HEK293 (cell line): ENCODE measurements around the gene ITGA7.
A peak's percentile ranks its signal among the peaks of the same experiment; 100 is the strongest.

ENCODE experiments used
- CTCF ChIA-PET: fragments of 350-600 bp; formaldehyde crosslinking; extraction: SDS; loops from one replicate; lab custom pipeline; 2021; ENCODE audit warnings: antibody characterized with exemption; lab: Yijun Ruan, JAX
- POLR2A ChIA-PET: fragments of 300-600 bp; formaldehyde crosslinking; extraction: SDS; loops from one replicate; lab custom pipeline; 2020; ENCODE audit warnings: antibody characterized with exemption, inconsistent platforms; lab: Yijun Ruan, JAX
- H3K27ac ChIP-seq: fragments of 200-500 bp; sonication (Bioruptor generic); 2 replicates; pipeline ENCODE4 v1.5.1; 2014; ENCODE audit warnings: low read depth, low read length, control low read depth, inconsistent platforms; ENCODE audit errors: extremely low read depth
- H3K36me3 ChIP-seq, 2 experiments: fragments of 200-500 bp in 1 of 2; sonication (Bioruptor generic) in 1 of 2; 1 replicate in 1 of 2; 2 replicates in 1 of 2; pipeline ENCODE4 v1.5.1; 2014 to 2017; ENCODE audit warnings: inconsistent platforms in 2 of 2, low read length in 2 of 2; ENCODE audit not compliant: control insufficient read depth in 2 of 2, insufficient read depth in 1 of 2
- H3K4me1 ChIP-seq: fragments of 200-500 bp; sonication (Bioruptor generic); 2 replicates; pipeline ENCODE4 v1.5.1; 2014; ENCODE audit warnings: mild to moderate bottlenecking, low read length, inconsistent platforms; ENCODE audit not compliant: control insufficient read depth, insufficient read depth
- H3K4me3 ChIP-seq: 2 replicates; pipeline ENCODE4 v1.5.1; 2011; ENCODE audit warnings: low read depth, mild to moderate bottlenecking, control low read depth, low read length, moderate library complexity
- H3K9me3 ChIP-seq: fragments of 200-500 bp; sonication (Bioruptor generic); 2 replicates; pipeline ENCODE4 v1.5.1; 2014; ENCODE audit warnings: low read depth, low read length, inconsistent platforms; ENCODE audit not compliant: control insufficient read depth, insufficient read depth
- IKZF3 ChIP-seq: fragments of 450-650 bp; IDR thresholded peaks from 2 replicates; pipeline ENCODE4 v1.5.0; 2018; ENCODE audit warnings: missing biosample characterization, mild to moderate bottlenecking, missing genetic modification characterization, moderate library complexity
- REPIN1 ChIP-seq: fragments of 450-650 bp; formaldehyde crosslinking; IDR thresholded peaks from 2 replicates; pipeline ENCODE4 v1.5.1; 2017; ENCODE audit warnings: missing biosample characterization, missing genetic modification characterization, low read depth
- SCRT1 ChIP-seq: fragments of 450-650 bp; formaldehyde crosslinking; IDR thresholded peaks from 2 replicates; pipeline ENCODE4 v1.5.1; 2016; ENCODE audit warnings: missing biosample characterization, missing genetic modification characterization, borderline replicate concordance
- TCF7L2 ChIP-seq: IDR thresholded peaks from 2 replicates; pipeline ENCODE4 v1.6.1; 2011; ENCODE audit warnings: low read depth, mild to moderate bottlenecking, inconsistent platforms, low read length, moderate library complexity, borderline replicate concordance
- ZBTB44 ChIP-seq: fragments of 450-650 bp; IDR thresholded peaks from 2 replicates; pipeline ENCODE4 v1.5.1; 2018; ENCODE audit warnings: missing biosample characterization, mild to moderate bottlenecking, missing genetic modification characterization
- ZBTB8A ChIP-seq: fragments of 450-650 bp; formaldehyde crosslinking; IDR thresholded peaks from 2 replicates; pipeline ENCODE4 v1.5.1; 2016; ENCODE audit warnings: missing biosample characterization, missing genetic modification characterization
- ZNF155 ChIP-seq: fragments of 450-650 bp; formaldehyde crosslinking; IDR thresholded peaks from 2 replicates; pipeline ENCODE4 v1.5.1; 2016; ENCODE audit warnings: missing biosample characterization, missing genetic modification characterization
- ZNF174 ChIP-seq: fragments of 450-650 bp; formaldehyde crosslinking; IDR thresholded peaks from 2 replicates; pipeline ENCODE4 v1.5.0; 2017; ENCODE audit warnings: missing biosample characterization, mild to moderate bottlenecking, missing genetic modification characterization
- ZNF184 ChIP-seq: fragments of 450-650 bp; IDR thresholded peaks from 2 replicates; pipeline ENCODE4 v1.5.1; 2018; ENCODE audit warnings: missing biosample characterization, mild to moderate bottlenecking, missing genetic modification characterization
- ZNF335 ChIP-seq: fragments of 450-650 bp; formaldehyde crosslinking; conservative IDR thresholded peaks from 2 replicates; pipeline ENCODE4 v1.5.1; 2016; ENCODE audit warnings: missing biosample characterization, missing genetic modification characterization
- ZNF366 ChIP-seq: fragments of 450-650 bp; formaldehyde crosslinking; conservative IDR thresholded peaks from 2 replicates; pipeline ENCODE4 v1.5.1; 2016; ENCODE audit warnings: missing biosample characterization, missing genetic modification characterization
- ZNF514 ChIP-seq: fragments of 450-650 bp; formaldehyde crosslinking; IDR thresholded peaks from 2 replicates; pipeline ENCODE4 v1.5.1; 2016; ENCODE audit warnings: missing biosample characterization, missing genetic modification characterization
- ZNF549 ChIP-seq: fragments of 450-650 bp; IDR thresholded peaks from 2 replicates; pipeline ENCODE4 v1.5.1; 2018; ENCODE audit warnings: missing biosample characterization, missing genetic modification characterization, mild to moderate bottlenecking, inconsistent platforms, moderate library complexity
- ZNF596 ChIP-seq: fragments of 450-650 bp; IDR thresholded peaks from 2 replicates; pipeline ENCODE4 v1.5.0; 2018; ENCODE audit warnings: missing biosample characterization, mild to moderate bottlenecking, missing genetic modification characterization, moderate library complexity
- ZNF654 ChIP-seq: fragments of 450-650 bp; formaldehyde crosslinking; IDR thresholded peaks from 2 replicates; pipeline ENCODE4 v1.5.1; 2016; ENCODE audit warnings: low read depth, missing biosample characterization, missing genetic modification characterization
- ZNF658 ChIP-seq: fragments of 450-650 bp; formaldehyde crosslinking; IDR thresholded peaks from 2 replicates; pipeline ENCODE4; 2016; ENCODE audit warnings: missing biosample characterization, missing genetic modification characterization
- ZNF664 ChIP-seq: fragments of 450-650 bp; formaldehyde crosslinking; IDR thresholded peaks from 2 replicates; pipeline ENCODE4 v1.5.1; 2016; ENCODE audit warnings: missing biosample characterization, missing genetic modification characterization
- ZNF704 ChIP-seq: fragments of 450-650 bp; formaldehyde crosslinking; IDR thresholded peaks from 2 replicates; pipeline ENCODE4 v1.5.1; 2016; ENCODE audit warnings: missing biosample characterization, missing genetic modification characterization
- ZNF707 ChIP-seq: fragments of 450-650 bp; formaldehyde crosslinking; IDR thresholded peaks from 2 replicates; pipeline ENCODE4 v1.5.1; 2016; ENCODE audit warnings: missing biosample characterization, missing genetic modification characterization
- ZNF791 ChIP-seq: fragments of 450-650 bp; formaldehyde crosslinking; IDR thresholded peaks from 2 replicates; pipeline ENCODE4 v1.5.1; 2016; ENCODE audit warnings: missing biosample characterization, missing genetic modification characterization
- TF ChIP-seq, protein P1 (sequence below): fragments of 450-650 bp; formaldehyde crosslinking; IDR thresholded peaks from 2 replicates; pipeline ENCODE4 v1.5.1; 2016; ENCODE audit warnings: missing biosample characterization, missing genetic modification characterization, borderline replicate concordance
- TF ChIP-seq, protein P2 (sequence below): fragments of 450-650 bp; formaldehyde crosslinking; IDR thresholded peaks from 2 replicates; pipeline ENCODE4 v1.5.1; 2016; ENCODE audit warnings: missing biosample characterization, missing genetic modification characterization

The ITGA7 gene

DNA sequence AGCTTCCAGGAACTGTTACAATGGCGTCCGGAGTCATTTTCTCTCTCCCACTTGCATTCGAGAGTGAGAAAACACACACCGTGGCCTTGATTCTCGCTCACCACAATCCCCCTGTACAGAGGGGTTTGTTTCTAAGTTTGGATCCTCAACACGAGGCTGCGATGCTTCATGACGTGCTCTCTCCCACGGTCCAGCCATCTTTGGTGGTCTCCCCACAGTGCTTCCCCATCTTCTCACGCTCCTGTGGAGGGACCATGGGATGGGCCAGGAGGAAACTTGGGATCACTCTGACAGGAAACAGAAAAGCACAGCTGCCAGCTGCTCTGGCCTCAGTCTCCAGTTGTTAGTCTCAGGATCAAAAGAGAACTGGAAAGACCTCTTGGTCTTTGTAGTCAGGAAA, 42.9 kb downstream of the ITGA7 start:
- CTCF ChIA-PET: interaction anchor here (0.6 to 1.5 kb wide), 3 partner anchors 17 to 74 kb away, joined by 3 to 6 read pairs (median 3); a partner anchor contains a TSS
- H3K27ac ChIP-seq: no peak overlapping the region

DNA sequence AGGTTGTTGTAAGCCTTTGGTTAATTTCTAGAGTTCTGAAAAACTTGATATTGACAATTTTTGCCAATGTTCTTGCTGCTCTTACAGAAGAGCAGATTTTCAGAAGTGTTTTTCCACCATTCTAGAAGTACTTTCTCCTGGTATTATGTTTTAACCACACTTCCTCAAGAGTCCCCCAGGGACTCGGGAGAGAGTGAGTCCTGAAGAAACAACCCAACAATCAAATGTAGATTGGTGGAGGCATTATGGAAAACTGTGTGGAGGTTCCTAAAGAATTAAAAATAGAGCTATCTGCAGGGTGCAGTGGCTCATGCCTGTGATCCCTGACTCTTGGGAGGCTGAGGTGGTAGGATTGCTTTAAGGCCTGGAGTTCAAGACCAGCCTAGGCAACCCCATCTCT, 44.3 kb downstream of the ITGA7 start:
- no peak for TF ChIP-seq ZNF366
- no peak for TF ChIP-seq ZNF155
- TF ChIP-seq ZBTB8A (tag by site-specific recombination): no peak
- TF ChIP-seq ZNF184 (tag by site-specific recombination): no peak
- no peak for TF ChIP-seq ZNF596 (tag by site-specific recombination)
- TF ChIP-seq ZNF174: no peak
- TF ChIP-seq IKZF3 (tag by site-specific recombination): no peak
- TF ChIP-seq ZNF707 (tag by site-specific recombination): no peak
- Histone ChIP-seq H3K4me1 (no peaks in the 10 kb centered on the region), H3K9me3 (no peaks in the 10 kb centered on the region), H3K27ac (no peak overlapping the region), H3K36me3 (no peaks in the 10 kb centered on the region), H3K4me3 (no peak overlapping the region)
- POLR2A ChIA-PET: interaction anchor here (1.2 kb wide), 1 partner anchor 18 kb away, joined by 3 read pairs; a partner anchor contains a TSS
- CTCF ChIA-PET: interaction anchor here (1.5 to 2.6 kb wide), 2 partner anchors 17 to 18 kb away, joined by 6 to 11 read pairs; a partner anchor contains a TSS

More for the DNA sequence above, 42.9 kb downstream of the ITGA7 start:
- POLR2A ChIA-PET: no interaction called here
- no peak for TF ChIP-seq REPIN1 (tag by site-specific recombination)
- no peak for TF ChIP-seq ZBTB44
- TF ChIP-seq, all 188 proteins: peak for 0
- no peaks in the 10 kb centered on the region for H3K36me3 ChIP-seq
- H3K4me1 ChIP-seq: no peaks in the 10 kb centered on the region
- no peak overlapping the region for H3K4me3 ChIP-seq
- no peaks in the 10 kb centered on the region for H3K9me3 ChIP-seq

DNA sequence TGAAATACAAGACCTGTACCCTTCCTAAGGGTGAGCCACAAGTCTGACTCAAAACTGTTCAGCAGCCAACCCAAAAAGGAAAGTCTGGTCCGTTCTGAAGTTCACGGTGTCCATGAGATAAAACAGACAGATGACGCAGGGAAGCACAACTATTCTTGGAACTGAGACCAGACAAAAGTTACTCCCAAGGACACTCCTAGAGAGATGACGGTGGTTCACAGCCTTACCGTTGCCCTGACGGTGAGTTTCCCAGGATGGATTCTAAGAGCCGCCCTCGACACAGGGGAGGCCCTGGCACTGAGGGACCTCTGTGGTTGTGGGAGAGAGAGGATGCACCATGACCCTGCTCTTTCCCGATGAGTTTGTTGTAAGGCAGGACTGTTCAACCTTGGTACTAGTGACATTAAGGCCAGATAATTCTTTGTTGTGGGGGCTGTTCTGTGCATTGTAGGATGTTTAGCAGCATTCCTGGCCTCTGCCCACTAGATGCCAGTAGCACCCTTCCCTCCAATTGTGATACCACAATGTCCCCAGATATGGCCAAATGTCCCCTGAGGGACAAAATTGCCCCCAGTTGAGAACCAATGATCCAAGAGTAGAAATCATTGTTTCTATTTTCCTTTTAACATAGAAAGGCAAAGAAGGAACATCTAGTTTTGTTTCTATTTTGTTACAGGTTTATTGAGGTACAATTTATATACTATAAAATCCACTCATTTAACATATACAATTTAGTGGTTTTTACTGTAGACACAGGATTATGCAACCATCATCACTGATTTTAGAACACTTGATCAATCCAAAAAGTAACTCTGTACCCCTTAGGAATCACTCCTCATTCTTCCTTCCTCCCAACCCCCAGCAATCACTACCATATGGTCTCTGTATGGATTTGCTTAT, 48.0 kb downstream of the ITGA7 start:
- Histone ChIP-seq H3K27ac (no peak overlapping the region), H3K36me3 (no peaks in the 10 kb centered on the region), H3K4me1 (no peaks in the 10 kb centered on the region), H3K9me3 (no peaks in the 10 kb centered on the region), H3K4me3 (no peak overlapping the region)
- ChIA-PET POLR2A (no interaction called here), CTCF (interaction anchor here (0.6 to 6.4 kb wide), 12 partner anchors 14 to 588 kb away, joined by 3 to 115 read pairs (median 4); partner anchors contain the start of genes BLOC1S1 and RDH5)
- TF ChIP-seq ZNF654 (tag by site-specific recombination): peak; percentile 84
- TF ChIP-seq, protein P1, sequence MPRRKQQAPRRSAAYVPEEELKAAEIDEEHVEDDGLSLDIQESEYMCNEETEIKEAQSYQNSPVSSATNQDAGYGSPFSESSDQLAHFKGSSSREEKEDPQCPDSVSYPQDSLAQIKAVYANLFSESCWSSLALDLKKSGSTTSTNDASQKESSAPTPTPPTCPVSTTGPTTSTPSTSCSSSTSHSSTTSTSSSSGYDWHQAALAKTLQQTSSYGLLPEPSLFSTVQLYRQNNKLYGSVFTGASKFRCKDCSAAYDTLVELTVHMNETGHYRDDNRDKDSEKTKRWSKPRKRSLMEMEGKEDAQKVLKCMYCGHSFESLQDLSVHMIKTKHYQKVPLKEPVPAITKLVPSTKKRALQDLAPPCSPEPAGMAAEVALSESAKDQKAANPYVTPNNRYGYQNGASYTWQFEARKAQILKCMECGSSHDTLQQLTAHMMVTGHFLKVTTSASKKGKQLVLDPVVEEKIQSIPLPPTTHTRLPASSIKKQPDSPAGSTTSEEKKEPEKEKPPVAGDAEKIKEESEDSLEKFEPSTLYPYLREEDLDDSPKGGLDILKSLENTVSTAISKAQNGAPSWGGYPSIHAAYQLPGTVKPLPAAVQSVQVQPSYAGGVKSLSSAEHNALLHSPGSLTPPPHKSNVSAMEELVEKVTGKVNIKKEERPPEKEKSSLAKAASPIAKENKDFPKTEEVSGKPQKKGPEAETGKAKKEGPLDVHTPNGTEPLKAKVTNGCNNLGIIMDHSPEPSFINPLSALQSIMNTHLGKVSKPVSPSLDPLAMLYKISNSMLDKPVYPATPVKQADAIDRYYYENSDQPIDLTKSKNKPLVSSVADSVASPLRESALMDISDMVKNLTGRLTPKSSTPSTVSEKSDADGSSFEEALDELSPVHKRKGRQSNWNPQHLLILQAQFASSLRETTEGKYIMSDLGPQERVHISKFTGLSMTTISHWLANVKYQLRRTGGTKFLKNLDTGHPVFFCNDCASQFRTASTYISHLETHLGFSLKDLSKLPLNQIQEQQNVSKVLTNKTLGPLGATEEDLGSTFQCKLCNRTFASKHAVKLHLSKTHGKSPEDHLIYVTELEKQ (tag by site-specific recombination): no peak
- TF ChIP-seq ZNF514 (tag by site-specific recombination): no peak
- peak; percentile 62; the same call in 1 of the 2 replicates for TF ChIP-seq ZNF664 (tag by site-specific recombination)
- no peak for TF ChIP-seq ZNF704 (tag by site-specific recombination)
- no peak for TF ChIP-seq ZNF335 (tag by site-specific recombination)
- TF ChIP-seq ZNF549 (tag by site-specific recombination): no peak
- TF ChIP-seq ZNF791 (tag by site-specific recombination): no peak
- no peak for TF ChIP-seq ZNF658
- no peak for TF ChIP-seq SCRT1 (tag by site-specific recombination)
- TF ChIP-seq, protein P2, sequence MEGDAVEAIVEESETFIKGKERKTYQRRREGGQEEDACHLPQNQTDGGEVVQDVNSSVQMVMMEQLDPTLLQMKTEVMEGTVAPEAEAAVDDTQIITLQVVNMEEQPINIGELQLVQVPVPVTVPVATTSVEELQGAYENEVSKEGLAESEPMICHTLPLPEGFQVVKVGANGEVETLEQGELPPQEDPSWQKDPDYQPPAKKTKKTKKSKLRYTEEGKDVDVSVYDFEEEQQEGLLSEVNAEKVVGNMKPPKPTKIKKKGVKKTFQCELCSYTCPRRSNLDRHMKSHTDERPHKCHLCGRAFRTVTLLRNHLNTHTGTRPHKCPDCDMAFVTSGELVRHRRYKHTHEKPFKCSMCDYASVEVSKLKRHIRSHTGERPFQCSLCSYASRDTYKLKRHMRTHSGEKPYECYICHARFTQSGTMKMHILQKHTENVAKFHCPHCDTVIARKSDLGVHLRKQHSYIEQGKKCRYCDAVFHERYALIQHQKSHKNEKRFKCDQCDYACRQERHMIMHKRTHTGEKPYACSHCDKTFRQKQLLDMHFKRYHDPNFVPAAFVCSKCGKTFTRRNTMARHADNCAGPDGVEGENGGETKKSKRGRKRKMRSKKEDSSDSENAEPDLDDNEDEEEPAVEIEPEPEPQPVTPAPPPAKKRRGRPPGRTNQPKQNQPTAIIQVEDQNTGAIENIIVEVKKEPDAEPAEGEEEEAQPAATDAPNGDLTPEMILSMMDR: peak; percentile 64
- TF ChIP-seq TCF7L2: no peak
